Heart right ventricle (tissue), 16 donors: ENCODE data around the gene DUSP14. TPM values are rescaled to one million over a fixed set of nuclear protein-coding genes. Genes with fewer than 3 reads are reported as not detected.

Experiments
- ATAC-seq, 8 donors: fragments of 200-7000 bp; cut with Tn5 transposase; one replicate each; pipeline ENCODE4 v1.9.1; 2020; ENCODE audit warnings: mild to moderate bottlenecking in 8 of 8, moderate library complexity in 8 of 8, moderate number of reproducible peaks in 1 of 8
- DNase-seq, 2 donors: peaks; one replicate each; pipeline ENCODE4 v3.0.0-alpha.2; 2020
- H3K27ac ChIP-seq, 10 donors: fragments of 200-600 bp; sonication (generic) in 2 of 10; one replicate each; pipeline versions ENCODE4 v1.5.0 to v1.8.0; 2020 to 2022; ENCODE audit warnings: mild to moderate bottlenecking in 3 of 10
- H3K27me3 ChIP-seq, 7 donors: fragments of 200-600 bp; one replicate each; pipeline ENCODE4 v1.8.0; 2021 to 2022; ENCODE audit warnings: mild to moderate bottlenecking in 2 of 7
- H3K36me3 ChIP-seq, 9 donors: fragments of 200-600 bp; sonication (generic) in 1 of 9; one replicate each; pipeline versions ENCODE4 v1.5.0 to v1.8.0; 2020 to 2022; ENCODE audit warnings: mild to moderate bottlenecking in 2 of 9
- H3K4me1 ChIP-seq, 9 donors: fragments of 200-600 bp; sonication (generic) in 1 of 9; one replicate each; pipeline versions ENCODE4 v1.5.0 to v1.8.0; 2020 to 2022; ENCODE audit warnings: mild to moderate bottlenecking in 4 of 9
- H3K4me3 ChIP-seq, 10 donors: fragments of 200-600 bp; sonication (generic) in 2 of 10; one replicate each; pipeline versions ENCODE4 v1.5.0 to v1.8.0; 2020 to 2022; ENCODE audit warnings: mild to moderate bottlenecking in 7 of 10, moderate library complexity in 2 of 10
- H3K9me3 ChIP-seq, 11 donors: fragments of 200-600 bp in 10 of 11; sonication (generic) in 2 of 11; one replicate each; pipeline versions ENCODE4 v1.5.0 to v1.8.0; 2013 to 2022; ENCODE audit warnings: mild to moderate bottlenecking in 2 of 11, control low read depth in 1 of 11, moderate library complexity in 1 of 11
- CTCF ChIP-seq, 9 donors: fragments of 200-600 bp; sonication (generic) in 2 of 9; IDR thresholded peaks; one replicate each; pipeline versions ENCODE4 v1.5.0 to v1.8.0; 2021 to 2022; ENCODE audit warnings: antibody characterized with exemption in 9 of 9, mild to moderate bottlenecking in 5 of 9, moderate library complexity in 1 of 9
- WGBS, 2 donors: extraction: QIAGEN DNeasy Blood & Tissue Kit; methylation state at CpG; one replicate each; pipeline ENCODE4 v1.1.7; 2013; ENCODE audit warnings: inconsistent platforms in 1 of 2; 5-methylcytosine and 5-hydroxymethylcytosine counted together
- intact Hi-C, 10 donors: fragments of 100-400 bp; cut with DNase I; formaldehyde crosslinking; loops; one replicate each; pipeline versions ENCODE4 v1.11.1 to v1.14.2; 2022
- polyA plus RNA-seq, 2 donors: library from polyadenylated mRNA; stranded (reverse); fragments of 200-250 nt; gene quantifications; one replicate each; pipeline ENCODE4 v1.2.3, GENCODE V29; 2013
- total RNA-seq, 10 donors: library from RNA; stranded (reverse); fragmentation: NEBNext Ultra II Directional in 3 of 10; extraction: Animal tissue kit (Norgen Biotek cat#: 25700) in 3 of 10; gene quantifications; one replicate each; pipeline versions ENCODE4 v1.2.1 to v1.2.4, GENCODE V29; 2021 to 2023
- donor health status: Arrhythmogenic right ventricular cardiomyopathy.
- donor health status: ischemic (EF 13 %, LVEDD 7.1; RV severe dilation, severe dysfunction).
- donor health status: healthy with polysubstance abuse.
- donor health status: DM: no; HTN: yes; CAD: no.
- donor health status: DM: no; HTN: no; CAD: no.
- donor health status: ischemic (EF 25% LVEDD 6.9; RV normal size, moderate dysfunction).
- donor health status: ischemic (EF 25% LVEDD 5.7; RV mildly dilated, moderate dysfunction).
- donor health status: healthy.
- donor health status: DM: yes; HTN: yes; CAD: no.
- donor health status: Ischemic cardiomyopathy.
- donor health status: ischemic (EF 35%, LVEDD 5.7; RV mildly dilated, moderate dysfunction).
- donor health status: nonischemic (EF 11% LVEDD 7.7; RV severe dilation, severe dysfunction).
- donor health status: DM: yes; HTN: yes; CAD: no.
- donor health status: PGD.
- donor health status: ischemic (EF 29% LVEDD 5.4; RV normal size, mild dysfunction).
- donor health status: nonischemic (EF 23%, LVEDD 6.1; RV moderate dilation, normal function).

The DUSP14 gene
- total and polyA plus RNA-seq, 12 donors, result 6.0 to 21.7 (median 18.5) TPM

- peaks cover 0 to 98% (median 31%) of the 10 kb centered on the region in 9 donors for H3K36me3 ChIP-seq
- H3K27me3 ChIP-seq, result no peaks in the 10 kb centered on the region
- intact Hi-C loops, result no loop called here
- DNase-seq (no peak), ATAC-seq (no peak)
- H3K4me3 ChIP-seq, result no peak overlapping the region
- no peaks in the 10 kb centered on the region for H3K4me1 ChIP-seq
- H3K9me3 ChIP-seq, result no peaks in the 10 kb centered on the region
- no peak for TF ChIP-seq CTCF (IDR thresholded peaks at IDR 0.05)
- 95 to 96% methylated on average over 5 of the region's 5 CpGs for WGBS, 2 donors
- no peak overlapping the region for H3K27ac ChIP-seq
Measured at GRCh38 chr17:37462492-37462891, 27.2 kb upstream of the DUSP14 start.

- no peak for TF ChIP-seq CTCF (IDR thresholded peaks at IDR 0.05)
- Histone ChIP-seq H3K4me3 (no peak overlapping the region), H3K36me3 (peaks cover 0 to 98% (median 36%) of the 10 kb centered on the region in 9 donors), H3K27me3 (no peaks in the 10 kb centered on the region), H3K27ac (no peak overlapping the region), H3K4me1 (no peaks in the 10 kb centered on the region), H3K9me3 (no peaks in the 10 kb centered on the region)
- ATAC-seq (no peak), DNase-seq (no peak)
- 96 to 99% methylated on average over 3 of the region's 3 CpGs for WGBS, 2 donors
- intact Hi-C loops, result no loop called here
Measured at GRCh38 chr17:37463039-37463438, 26.7 kb upstream of the DUSP14 start.

GRCh38 chr17:37465069-37465616, 24.5 kb upstream of the DUSP14 start:
- H3K27me3 ChIP-seq, result no peaks in the 10 kb centered on the region
- no peak for TF ChIP-seq CTCF (IDR thresholded peaks at IDR 0.05)
- no peak for DNase-seq
- H3K36me3 ChIP-seq, result peaks cover 0 to 100% (median 36%) of the 10 kb centered on the region in 9 donors
- no peaks in the 10 kb centered on the region for H3K4me1 ChIP-seq
- H3K9me3 ChIP-seq, result no peaks in the 10 kb centered on the region
- no peak overlapping the region for H3K27ac ChIP-seq
- intact Hi-C loops, result no loop called here
- WGBS, 2 donors, result 95 to 97% methylated on average over 7 of the region's 7 CpGs
- H3K4me3 ChIP-seq, result no peak overlapping the region
- ATAC-seq, result no peak

GRCh38 chr17:37466471-37466870, 23.2 kb upstream of the DUSP14 start:
- Histone ChIP-seq H3K9me3 (no peaks in the 10 kb centered on the region), H3K27me3 (no peaks in the 10 kb centered on the region), H3K36me3 (peaks cover 0 to 100% (median 36%) of the 10 kb centered on the region in 9 donors), H3K27ac (no peak overlapping the region), H3K4me1 (no peaks in the 10 kb centered on the region), H3K4me3 (no peak overlapping the region)
- TF ChIP-seq CTCF (IDR thresholded peaks at IDR 0.05), result no peak
- DNase-seq, result no peak
- ATAC-seq, result no peak
- WGBS, 2 donors, result 92% methylated on average over 1 of the region's 1 CpG
- intact Hi-C loops, result no loop called here
